ENCODE results near the gene LMTK2. TPM values are rescaled to one million over a fixed set of nuclear protein-coding genes. Genes with fewer than 3 reads are reported as not detected.
"Not testable (repeated sequence)": the region's sequence is repeated elsewhere in the genome, so short reads cannot be mapped to it uniquely, and the experiment has no call there.

Gene LMTK2
- total RNA-seq, 1 experiment from 2014 or later: 17.8 TPM

- H3K27ac ChIP-seq (ENCODE audit: low read depth, low read length); H3K4me2 ChIP-seq (ENCODE audit: low read length); POLR2A ChIA-PET; ATAC-seq; BruUV-seq (replicated peaks); RAD21 ChIA-PET (ENCODE audit: low non-redundant PET in 1 of 2, low total read pairs in 2 of 2, uncharacterized antibody in 2 of 2, unreplicated experiment in 2 of 2); DNase-seq (ENCODE audit: low read depth, low spot score); H3K79me2 ChIP-seq (ENCODE audit: insufficient read depth, low read length); H2AFZ ChIP-seq (ENCODE audit: low read depth, low read length, poor library complexity, severe bottlenecking); H3K9ac ChIP-seq (ENCODE audit: low read length); H3K36me3 ChIP-seq (ENCODE audit: control insufficient read depth in 1 of 2, insufficient read depth in 2 of 2, low read length in 2 of 2); CTCF ChIA-PET; H4K20me1 ChIP-seq (ENCODE audit: insufficient read depth); H3K4me3 ChIP-seq (replicated peaks in 1 of 2; ENCODE audit: low read depth in 1 of 2, low read length in 2 of 2); intact Hi-C loops (cut with micrococcal nuclease); H3K9me2 ChIP-seq (ENCODE audit: insufficient read depth); H3K9me3 ChIP-seq (ENCODE audit: control insufficient read depth in 1 of 2, insufficient read depth in 1 of 2, low read depth in 1 of 2, low read length in 2 of 2); H3K27me3 ChIP-seq (ENCODE audit: insufficient read depth, low read length); H3K4me1 ChIP-seq (ENCODE audit: control insufficient read depth in 1 of 2, insufficient read depth in 2 of 2, low read length in 2 of 2): not testable (repeated sequence)
Measured at GRCh38 chr7:98219382-98219781, 112.7 kb downstream of the LMTK2 start.

GRCh38 chr7:98221611-98222532 lies 115.2 kb downstream of the LMTK2 start:
- Histone ChIP-seq H3K36me3 (ENCODE audit: control insufficient read depth in 1 of 2, insufficient read depth in 2 of 2, low read length in 2 of 2) (no peaks in the 10 kb centered on the region), H3K27me3 (ENCODE audit: insufficient read depth, low read length) (no peaks in the 10 kb centered on the region), H3K4me2 (ENCODE audit: low read length) (no peak overlapping the region), H4K20me1 (ENCODE audit: insufficient read depth) (no peaks in the 10 kb centered on the region), H3K9me3 (ENCODE audit: control insufficient read depth in 1 of 2, insufficient read depth in 1 of 2, low read depth in 1 of 2, low read length in 2 of 2) (no peaks in the 10 kb centered on the region), H3K9ac (ENCODE audit: low read length) (no peak overlapping the region), H3K4me3 (replicated peaks in 1 of 2; ENCODE audit: low read depth in 1 of 2, low read length in 2 of 2) (no peak overlapping the region), H3K79me2 (ENCODE audit: insufficient read depth, low read length) (no peaks in the 10 kb centered on the region), H3K27ac (ENCODE audit: low read depth, low read length) (no peak overlapping the region), H2AFZ (ENCODE audit: low read depth, low read length, poor library complexity, severe bottlenecking) (no peak overlapping the region), H3K4me1 (ENCODE audit: control insufficient read depth in 1 of 2, insufficient read depth in 2 of 2, low read length in 2 of 2) (no peaks in the 10 kb centered on the region), H3K9me2 (ENCODE audit: insufficient read depth) (no peaks in the 10 kb centered on the region)
- no TSS peak for BruUV-seq (replicated peaks)
- no peak for DNase-seq (ENCODE audit: low read depth, low spot score)
- no peak for ATAC-seq
- ChIA-PET POLR2A (interaction anchor here (0.6 kb wide), 1 partner anchor 177 kb away, joined by 3 read pairs; no protein-coding TSS in a partner anchor), RAD21 (ENCODE audit: low non-redundant PET in 1 of 2, low total read pairs in 2 of 2, uncharacterized antibody in 2 of 2, unreplicated experiment in 2 of 2) (no interaction called here), CTCF (no interaction called here)
- intact Hi-C loops (cut with micrococcal nuclease): no loop called here
- TF ChIP-seq ATF3 (IDR thresholded peaks at IDR 0.05) (no peak), RAD21 (IDR thresholded peaks at IDR 0.05; ENCODE audit: low read depth) (no peak), MAX (IDR thresholded peaks at IDR 0.05) (no peak), YY1 (IDR thresholded peaks at IDR 0.05; ENCODE audit: extremely low read depth, insufficient replicate concordance, low read depth, low read length) (no peak), ZBTB33 (IDR thresholded peaks at IDR 0.05; ENCODE audit: extremely low read depth, insufficient replicate concordance, low read length) (no peak), SRF (IDR thresholded peaks at IDR 0.05; ENCODE audit: low read depth) (no peak), CTCF (IDR thresholded peaks at IDR 0.05 in 2 of 3, conservative IDR thresholded peaks at IDR 0.05 in 1 of 3; ENCODE audit: borderline replicate concordance in 1 of 3, insufficient read depth in 1 of 3, low read depth in 2 of 3, low read length in 2 of 3) (no peak), SIN3A (IDR thresholded peaks at IDR 0.05; ENCODE audit: low read depth) (no peak), REST (IDR thresholded peaks at IDR 0.05; ENCODE audit: low read depth) (no peak)

All from HCT116 (cell line).